Right lobe of liver (tissue), 6 donors: ENCODE data around the gene TENM4. TPM values are rescaled to one million over a fixed set of nuclear protein-coding genes. Genes with fewer than 3 reads are reported as not detected.
A peak's percentile ranks its signal among the peaks of the same experiment; 100 is the strongest.

Source experiments
- ATAC-seq, 4 donors: fragments of 200-7000 bp; cut with Tn5 transposase; one replicate each; pipeline ENCODE4 v1.9.1; 2020; ENCODE audit warnings: mild to moderate bottlenecking in 4 of 4, moderate library complexity in 4 of 4
- DNase-seq, 3 donors: peaks; one replicate each; pipeline ENCODE4 v3.0.0-alpha.2; 2020
- H3K27ac ChIP-seq, 3 donors: fragments of 200-600 bp; one replicate each; pipeline ENCODE4 v1.8.0; 2022
- H3K27me3 ChIP-seq, 2 donors: fragments of 200-600 bp; one replicate each; pipeline ENCODE4 v1.8.0; 2022
- H3K36me3 ChIP-seq, 4 donors: fragments of 200-600 bp; sonication (generic) in 1 of 4; one replicate each; pipeline versions ENCODE4 v1.5.1 to v1.8.0; 2017 to 2022; ENCODE audit warnings: control low read depth in 1 of 4
- H3K4me1 ChIP-seq, 4 donors: fragments of 200-600 bp; sonication (generic) in 1 of 4; one replicate each; pipeline versions ENCODE4 v1.5.1 to v1.8.0; 2017 to 2022; ENCODE audit warnings: control low read depth in 1 of 4
- H3K4me3 ChIP-seq, 3 donors: fragments of 200-600 bp; one replicate each; pipeline ENCODE4 v1.8.0; 2022
- H3K9me3 ChIP-seq, 4 donors: fragments of 200-600 bp; sonication (generic) in 1 of 4; one replicate each; pipeline versions ENCODE4 v1.5.1 to v1.8.0; 2017 to 2022; ENCODE audit warnings: control low read depth in 1 of 4
- CTCF ChIP-seq, 4 donors: fragments of 200-600 bp in 3 of 4; fragments of 450-650 bp in 1 of 4; IDR thresholded peaks; one replicate each; pipeline versions ENCODE4 v1.5.1 to v1.8.0; 2016 to 2022; ENCODE audit warnings: antibody characterized with exemption in 4 of 4, mild to moderate bottlenecking in 2 of 4
- POLR2A ChIP-seq: fragments of 450-650 bp; IDR thresholded peaks from one replicate; pipeline ENCODE4 v1.6.1; 2017; ENCODE audit warnings: antibody characterized with exemption, mild to moderate bottlenecking
- WGBS: methylation state at CpG from one replicate; pipeline ENCODE4 v1.1.6; 2018; ENCODE audit warnings: low coverage, low lambda C conversion rate; ENCODE audit not compliant: insufficient coverage; ENCODE audit errors: missing lambda C conversion rate; 5-methylcytosine and 5-hydroxymethylcytosine counted together
- intact Hi-C, 2 donors: fragments of 100-400 bp; cut with DNase I; formaldehyde crosslinking; loops; one replicate each; pipeline versions ENCODE4 v1.11.2 to v1.14.1; 2022
- total RNA-seq, 6 experiments: library from RNA; depleted of rRNA in 2 of 6; stranded (reverse); fragments of >200 nt in 2 of 6; fragmentation: NEBNext Ultra II Directional in 3 of 6; extraction: Animal tissue kit (Norgen Biotek cat#: 25700) in 3 of 6; gene quantifications; one replicate each; pipeline versions ENCODE4 v1.1.0 to v1.2.4, GENCODE V29; 2016 to 2023
- donor health status: DM: no; HTN: yes; CAD: no.
- donor health status: DM: no; HTN: no; CAD: no.
- donor health status: DM: no; HTN: no; CAD: no.
- donor health status: DM: no; HTN: yes; CAD: no.
- donor health status: DM: no; HTN: yes; CAD: no.

TENM4 gene
- total RNA-seq, 6 experiments from 2014 or later, result 0.04 to 0.58 (median 0.14) TPM; not detected in 2

- Histone ChIP-seq H3K36me3 (no peaks in the 10 kb centered on the region), H3K4me1 (peaks cover 0 to 18% (median 0%) of the 10 kb centered on the region in 4 donors), H3K27me3 (no peaks in the 10 kb centered on the region), H3K4me3 (no peak overlapping the region), H3K9me3 (no peaks in the 10 kb centered on the region), H3K27ac (no peak overlapping the region)
- no peak for ATAC-seq
- intact Hi-C loops, result no loop called here
- 78% methylated on average over 5 of the region's 5 CpGs for WGBS
- no peak for TF ChIP-seq POLR2A
- TF ChIP-seq CTCF (IDR thresholded peaks at IDR 0.05), result no peak
- DNase-seq, result no peak
Measured at GRCh38 chr11:78835646-78836045, 605.2 kb downstream of the TENM4 start.

DNA sequence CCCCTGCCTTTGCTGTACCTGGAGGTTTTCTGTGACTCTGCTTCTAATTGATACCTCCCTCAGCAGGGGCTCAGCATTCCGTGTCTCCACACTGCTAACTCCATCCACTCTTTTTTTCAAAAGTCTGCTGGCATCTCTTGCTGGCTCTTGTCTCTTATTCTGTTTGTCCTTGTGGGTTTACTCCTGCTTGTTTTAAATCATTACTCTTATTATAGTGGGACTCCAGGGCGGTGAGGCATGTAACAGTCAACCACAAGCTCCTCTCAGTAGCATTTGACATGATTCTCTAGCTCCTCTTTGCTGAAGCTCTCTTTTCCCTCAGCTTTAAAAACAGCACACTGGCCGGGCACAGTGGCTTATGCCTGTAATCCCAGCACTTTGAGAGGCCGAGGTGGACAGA lies 605.9 kb downstream of the TENM4 start:
- Histone ChIP-seq H3K27me3 (no peaks in the 10 kb centered on the region), H3K4me3 (no peak overlapping the region), H3K4me1 (peaks cover 0 to 11% (median 0%) of the 10 kb centered on the region in 4 donors), H3K36me3 (no peaks in the 10 kb centered on the region), H3K27ac (no peak overlapping the region), H3K9me3 (no peaks in the 10 kb centered on the region)
- DNase-seq (no peak), ATAC-seq (no peak)
- intact Hi-C loops, result no loop called here
- WGBS, result 80% methylated on average over 4 of the region's 4 CpGs
- TF ChIP-seq CTCF (IDR thresholded peaks at IDR 0.05) (no peak), POLR2A (no peak)

DNA sequence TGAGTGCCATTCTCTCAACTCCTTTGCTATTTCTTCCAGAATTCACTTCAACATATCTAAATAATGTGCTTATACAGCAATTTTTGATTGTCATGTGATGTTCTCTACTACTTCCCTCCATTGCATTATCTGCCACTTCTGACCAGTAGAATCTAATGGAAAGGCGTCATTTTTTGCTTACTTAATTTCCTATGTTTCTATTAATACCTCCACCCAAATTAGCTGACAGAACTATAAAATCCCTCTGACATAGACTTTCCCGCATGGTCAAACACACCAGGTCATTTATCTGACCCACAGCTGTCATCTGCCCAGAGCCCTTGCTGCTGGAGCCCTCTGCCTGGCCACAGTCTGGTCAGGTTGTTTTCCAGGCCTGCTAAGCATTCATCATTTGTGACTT lies 607.6 kb downstream of the TENM4 start:
- Histone ChIP-seq H3K27ac (no peak overlapping the region), H3K9me3 (no peaks in the 10 kb centered on the region), H3K4me1 (no peaks in the 10 kb centered on the region), H3K4me3 (no peak overlapping the region), H3K27me3 (no peaks in the 10 kb centered on the region), H3K36me3 (no peaks in the 10 kb centered on the region)
- TF ChIP-seq CTCF (IDR thresholded peaks at IDR 0.05) (no peak), POLR2A (no peak)
- ATAC-seq (peak; percentile 52 to 70 (median 64)), DNase-seq (no peak)
- WGBS, result 38% methylated on average over 2 of the region's 2 CpGs
- intact Hi-C loops, result no loop called here

GRCh38 chr11:78832226-78832947 lies 608.4 kb downstream of the TENM4 start:
- WGBS, result 60% methylated on average over 6 of the region's 7 CpGs

More at GRCh38 chr11:78832226-78832947, 608.4 kb downstream of the TENM4 start:
- intact Hi-C loops, result no loop called here
- DNase-seq (no peak), ATAC-seq (peak in 1 of 4 donors; percentile 25)
- Histone ChIP-seq H3K4me1 (no peaks in the 10 kb centered on the region), H3K36me3 (no peaks in the 10 kb centered on the region), H3K27me3 (no peaks in the 10 kb centered on the region), H3K27ac (no peak overlapping the region), H3K4me3 (no peak overlapping the region), H3K9me3 (no peaks in the 10 kb centered on the region)
- TF ChIP-seq CTCF (IDR thresholded peaks at IDR 0.05) (peak in 2 of 4 donors; percentile 3 to 24), POLR2A (no peak)
